Measurements from ENCODE around the gene C5orf15.

DNA sequence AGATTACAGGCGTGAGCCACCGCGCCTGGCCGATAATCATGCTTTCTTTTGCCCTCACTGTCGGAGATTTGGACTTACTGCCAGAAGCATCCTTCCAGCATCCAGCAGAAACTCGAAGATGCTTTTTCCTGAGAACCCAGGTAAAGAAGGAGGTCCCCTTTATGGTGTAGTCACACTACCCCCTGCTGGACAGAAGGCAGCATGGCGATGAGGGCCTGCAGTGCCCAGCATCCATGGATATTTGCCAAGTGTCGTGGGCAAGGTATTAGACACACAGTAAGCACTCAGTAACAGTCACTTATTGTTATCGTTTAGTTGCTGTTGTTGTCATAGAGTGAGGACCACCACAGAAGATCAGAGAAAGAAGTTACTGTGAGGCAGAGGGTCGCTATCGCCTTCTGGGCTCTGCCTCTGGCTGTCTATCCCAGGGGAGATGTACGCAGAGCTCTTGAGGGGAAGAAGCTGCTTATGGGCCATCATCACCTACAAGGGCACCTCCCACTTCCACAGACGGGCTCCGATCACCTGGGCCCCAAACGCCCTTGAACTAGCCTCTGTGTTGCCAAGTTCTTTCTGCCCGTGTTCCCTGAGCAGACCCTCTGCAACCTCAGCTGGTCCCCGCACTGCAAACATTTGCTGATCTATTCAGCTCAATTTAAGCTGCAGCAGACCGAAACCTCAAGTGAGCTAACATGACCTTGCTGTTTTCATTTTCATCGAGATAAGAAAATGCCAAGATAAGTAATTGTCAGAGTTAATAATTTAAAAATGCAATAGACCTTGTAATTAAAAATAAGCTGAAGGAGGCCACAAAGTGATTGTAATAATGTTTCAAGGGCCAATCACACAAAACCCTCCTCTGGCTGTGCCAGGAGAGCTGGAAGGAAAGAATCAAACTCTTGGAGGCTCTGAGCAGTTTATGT is 23.9 kb downstream of the C5orf15 start:
- TF ChIP-seq, protein P1, sequence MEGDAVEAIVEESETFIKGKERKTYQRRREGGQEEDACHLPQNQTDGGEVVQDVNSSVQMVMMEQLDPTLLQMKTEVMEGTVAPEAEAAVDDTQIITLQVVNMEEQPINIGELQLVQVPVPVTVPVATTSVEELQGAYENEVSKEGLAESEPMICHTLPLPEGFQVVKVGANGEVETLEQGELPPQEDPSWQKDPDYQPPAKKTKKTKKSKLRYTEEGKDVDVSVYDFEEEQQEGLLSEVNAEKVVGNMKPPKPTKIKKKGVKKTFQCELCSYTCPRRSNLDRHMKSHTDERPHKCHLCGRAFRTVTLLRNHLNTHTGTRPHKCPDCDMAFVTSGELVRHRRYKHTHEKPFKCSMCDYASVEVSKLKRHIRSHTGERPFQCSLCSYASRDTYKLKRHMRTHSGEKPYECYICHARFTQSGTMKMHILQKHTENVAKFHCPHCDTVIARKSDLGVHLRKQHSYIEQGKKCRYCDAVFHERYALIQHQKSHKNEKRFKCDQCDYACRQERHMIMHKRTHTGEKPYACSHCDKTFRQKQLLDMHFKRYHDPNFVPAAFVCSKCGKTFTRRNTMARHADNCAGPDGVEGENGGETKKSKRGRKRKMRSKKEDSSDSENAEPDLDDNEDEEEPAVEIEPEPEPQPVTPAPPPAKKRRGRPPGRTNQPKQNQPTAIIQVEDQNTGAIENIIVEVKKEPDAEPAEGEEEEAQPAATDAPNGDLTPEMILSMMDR (IDR thresholded peaks at IDR 0.05; ENCODE audit: insufficient read depth, low read length), result peak; percentile 36
- no peak for TF ChIP-seq GABPA (IDR thresholded peaks at IDR 0.05; ENCODE audit: low read depth)

All from HL-60 (cell line).